ENCODE measurements around the gene CHCHD3.

The CHCHD3 gene

DNA sequence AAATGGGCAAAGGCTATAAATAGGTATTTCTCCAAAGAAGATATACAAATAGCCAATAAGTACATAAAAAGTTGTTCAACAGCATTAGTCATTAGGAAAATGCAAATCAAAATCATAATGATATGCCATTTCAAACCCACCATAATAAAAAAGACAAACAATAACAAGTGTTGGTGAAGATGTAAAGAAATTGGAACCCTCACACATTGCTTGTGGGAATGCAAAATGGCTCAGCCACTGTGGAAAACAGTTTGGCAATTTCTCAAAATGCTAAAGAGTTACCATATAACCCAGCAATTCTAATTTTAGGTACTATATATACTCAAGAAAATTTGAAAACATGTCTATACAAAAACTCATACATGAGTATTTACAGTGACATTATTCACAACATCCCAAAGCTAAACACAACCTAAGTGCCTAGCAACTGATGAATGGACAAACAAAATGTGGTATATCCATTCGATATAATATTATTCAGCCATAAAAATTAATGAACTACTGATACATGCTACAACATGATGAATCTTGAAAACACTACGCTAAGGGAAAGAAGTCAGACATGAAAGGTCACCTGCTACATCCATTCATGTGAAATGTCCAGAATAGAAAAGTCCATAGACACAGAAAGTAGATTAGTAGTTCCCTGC is 55.6 kb downstream of the CHCHD3 start:
- TF ChIP-seq Cebpa-rat (IDR thresholded peaks at IDR 0.05), result no peak

DNA sequence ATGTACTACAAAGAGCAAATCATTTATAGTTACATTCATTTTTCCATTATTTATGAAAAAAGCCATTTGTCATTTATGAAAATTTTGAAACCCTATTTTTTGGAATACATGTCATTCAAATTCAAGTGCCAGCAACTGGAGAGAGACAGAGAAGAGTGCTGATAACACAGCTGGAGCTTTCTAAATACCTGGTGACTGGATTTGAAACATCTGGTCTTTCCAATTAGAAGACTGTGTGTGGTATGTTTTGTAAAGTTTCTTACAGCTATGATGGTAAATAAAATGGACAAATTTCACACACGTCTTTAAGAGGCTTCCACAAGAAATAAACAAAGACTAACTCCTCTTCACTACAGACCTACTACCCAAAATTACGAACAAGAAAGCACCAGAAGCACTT is 56.8 kb downstream of the CHCHD3 start:
- Histone ChIP-seq H3K27ac (no peak overlapping the region), H3K36me3 (peaks cover 18 to 87% (median 56%) of the 10 kb centered on the region in 11 experiments; a peak in 20 of 22 replicates), H3K9me3 (replicated peaks in 1 of 11) (peaks cover 17 to 38% (median 33%) of the 10 kb centered on the region in 11 experiments), H3K4me2 (no peak overlapping the region), H3K9ac (no peak overlapping the region), H3K4me3 (no peak overlapping the region), H3K27me3 (no peaks in the 10 kb centered on the region), H3K4me1 (no peaks in the 10 kb centered on the region), H4K20me1 (peaks cover 0 to 27% (median 0%) of the 10 kb centered on the region in 11 experiments; a peak in 6 of 22 replicates)
- TF ChIP-seq Cebpa-rat (IDR thresholded peaks at IDR 0.05), result no peak

More for the DNA sequence above, 55.6 kb downstream of the CHCHD3 start:
- Histone ChIP-seq H4K20me1 (peaks cover 0 to 27% (median 0%) of the 10 kb centered on the region in 11 experiments; a peak in 6 of 22 replicates), H3K4me2 (no peak overlapping the region), H3K9ac (no peak overlapping the region), H3K36me3 (peaks cover 9 to 78% (median 44%) of the 10 kb centered on the region in 11 experiments; a peak in 19 of 22 replicates), H3K4me3 (no peak overlapping the region), H3K9me3 (replicated peaks in 1 of 11) (peaks cover 17 to 38% (median 33%) of the 10 kb centered on the region in 11 experiments), H3K4me1 (no peaks in the 10 kb centered on the region), H3K27me3 (no peaks in the 10 kb centered on the region), H3K27ac (no peak overlapping the region)

DNA sequence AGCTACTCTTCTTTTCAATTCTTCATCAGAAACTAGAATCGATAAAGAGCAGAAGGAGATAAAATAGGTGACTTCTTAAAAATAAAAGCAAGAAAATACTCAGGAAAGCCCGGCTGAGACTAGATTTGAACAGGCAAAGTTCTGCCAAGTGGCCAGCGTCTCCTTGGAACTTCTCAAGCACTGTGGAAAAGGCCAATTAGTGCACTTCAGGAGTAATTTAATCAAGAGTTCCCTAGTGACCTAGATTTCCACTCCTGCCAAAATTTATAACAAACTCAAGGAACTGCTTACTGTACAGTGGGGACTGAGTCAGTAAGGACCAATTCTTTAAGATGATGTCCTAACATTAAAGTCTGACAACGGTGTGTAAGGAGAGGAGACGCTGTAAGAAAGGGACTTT is 57.3 kb downstream of the CHCHD3 start:
- Histone ChIP-seq H4K20me1 (peaks cover 0 to 25% (median 0%) of the 10 kb centered on the region in 11 experiments; a peak in 6 of 22 replicates), H3K9ac (no peak overlapping the region), H3K27me3 (no peaks in the 10 kb centered on the region), H3K36me3 (peaks cover 21 to 87% (median 53%) of the 10 kb centered on the region in 11 experiments; a peak in 20 of 22 replicates), H3K9me3 (replicated peaks in 1 of 11) (peaks cover 17 to 35% (median 30%) of the 10 kb centered on the region in 11 experiments), H3K4me1 (no peaks in the 10 kb centered on the region), H3K4me2 (no peak overlapping the region), H3K27ac (no peak overlapping the region), H3K4me3 (no peak overlapping the region)
- TF ChIP-seq Cebpa-rat (IDR thresholded peaks at IDR 0.05), result no peak

DNA sequence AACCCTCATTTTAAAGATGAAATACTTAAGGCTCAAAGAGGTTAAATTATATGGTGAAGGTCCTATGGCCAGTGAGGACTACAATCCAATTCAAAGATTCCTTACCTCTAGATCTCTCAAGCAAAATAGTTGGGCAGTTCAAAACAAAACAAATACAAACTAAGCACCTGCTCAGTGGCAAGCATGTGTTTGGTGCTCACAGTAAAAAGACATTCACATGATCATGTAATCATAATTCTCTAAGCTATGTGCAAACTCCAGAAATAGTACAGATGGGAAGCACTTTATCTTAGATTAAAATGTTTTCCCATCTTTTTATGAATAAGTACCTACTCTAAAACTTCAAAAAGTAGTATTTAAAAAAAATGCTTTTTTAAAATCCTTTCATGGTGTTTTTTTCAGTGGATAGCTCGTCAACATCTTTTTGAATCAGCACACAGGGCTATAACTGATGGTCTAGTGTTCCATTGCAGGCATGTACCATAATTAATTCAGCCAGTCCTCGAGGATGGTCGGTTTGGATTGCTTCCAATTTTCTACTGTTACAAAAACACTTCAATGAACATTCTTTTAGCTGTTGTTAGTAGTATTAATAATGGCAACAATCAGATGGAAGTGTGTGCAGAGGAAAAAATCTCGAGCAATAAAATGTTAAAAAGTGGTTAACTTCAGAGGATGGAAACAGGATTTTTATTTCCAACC is 58.4 kb downstream of the CHCHD3 start:
- Histone ChIP-seq H4K20me1 (peaks cover 0 to 20% (median 0%) of the 10 kb centered on the region in 11 experiments; a peak in 6 of 22 replicates), H3K4me3 (no peak overlapping the region), H3K36me3 (peaks cover 21 to 79% (median 51%) of the 10 kb centered on the region in 11 experiments; a peak in 19 of 22 replicates), H3K4me1 (no peaks in the 10 kb centered on the region), H3K9me3 (replicated peaks in 1 of 11) (peaks cover 14 to 27% (median 23%) of the 10 kb centered on the region in 11 experiments), H3K27me3 (no peaks in the 10 kb centered on the region), H3K9ac (no peak overlapping the region), H3K4me2 (no peak overlapping the region), H3K27ac (no peak overlapping the region)
- no peak for TF ChIP-seq Cebpa-rat (IDR thresholded peaks at IDR 0.05)

DNA sequence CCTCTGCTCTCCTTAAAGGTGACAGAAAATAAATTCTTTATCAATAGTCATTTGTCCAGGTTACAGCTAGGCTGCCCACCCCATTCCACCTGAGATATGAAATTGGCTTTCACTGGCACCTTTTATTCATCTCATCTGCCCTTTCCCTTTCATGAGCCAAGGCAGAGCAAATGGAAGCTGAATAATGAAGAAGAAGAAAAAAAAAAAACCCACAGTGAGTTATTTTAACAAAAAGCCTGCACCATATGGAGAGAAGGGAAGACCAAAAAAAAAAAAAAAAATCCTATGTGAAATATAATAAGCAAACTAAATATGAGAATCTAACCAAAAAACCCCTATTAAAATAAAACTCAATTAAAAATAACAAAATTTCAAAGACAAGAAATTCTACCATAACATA is 59.2 kb downstream of the CHCHD3 start:
- no peak for TF ChIP-seq Cebpa-rat (IDR thresholded peaks at IDR 0.05)
- H3K4me1 ChIP-seq, result no peaks in the 10 kb centered on the region; a peak in 1 of 20 replicates
- H3K27ac ChIP-seq, result no peak overlapping the region
- no peak overlapping the region for H3K4me3 ChIP-seq
- H3K4me2 ChIP-seq, result no peak overlapping the region
- no peaks in the 10 kb centered on the region for H3K27me3 ChIP-seq
- peaks cover 21 to 73% (median 52%) of the 10 kb centered on the region in 11 experiments; a peak in 19 of 22 replicates for H3K36me3 ChIP-seq
- no peak overlapping the region for H3K9ac ChIP-seq
- H3K9me3 ChIP-seq (replicated peaks in 1 of 11), result peaks cover 10 to 18% (median 15%) of the 10 kb centered on the region in 11 experiments
- peaks cover 0 to 27% (median 0%) of the 10 kb centered on the region in 11 experiments; a peak in 6 of 22 replicates for H4K20me1 ChIP-seq

DNA sequence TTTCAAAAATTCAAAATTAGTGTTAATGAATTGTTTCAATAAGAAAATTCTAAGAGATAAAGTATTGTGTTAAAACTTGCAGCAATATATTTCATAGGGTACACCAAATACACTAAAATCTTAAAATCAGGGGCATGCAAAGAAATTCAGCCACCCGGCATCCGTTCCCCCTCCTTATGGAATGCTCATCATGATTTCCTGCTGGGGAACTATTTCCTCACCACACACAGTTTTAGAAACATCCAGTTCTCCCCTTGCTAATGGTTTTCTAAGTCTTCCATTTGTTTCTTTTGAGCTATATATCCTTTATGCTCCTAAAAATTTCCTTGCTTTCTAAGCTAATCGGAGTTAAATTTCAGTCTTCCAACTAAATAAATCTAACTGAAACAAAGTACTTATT is 60.7 kb downstream of the CHCHD3 start:
- TF ChIP-seq Cebpa-rat (IDR thresholded peaks at IDR 0.05), result no peak
- no peaks in the 10 kb centered on the region; a peak in 1 of 20 replicates for H3K4me1 ChIP-seq
- H3K27ac ChIP-seq, result no peak overlapping the region
- no peak overlapping the region for H3K9ac ChIP-seq
- H3K9me3 ChIP-seq (replicated peaks in 1 of 11), result peaks cover under 1 to 7% (median 2%) of the 10 kb centered on the region in 11 experiments; a peak in 20 of 22 replicates
- H3K27me3 ChIP-seq, result no peaks in the 10 kb centered on the region
- H3K4me2 ChIP-seq, result no peak overlapping the region
- peaks cover 25 to 76% (median 53%) of the 10 kb centered on the region in 11 experiments; a peak in 21 of 22 replicates for H3K36me3 ChIP-seq
- H4K20me1 ChIP-seq, result peaks cover 0 to 41% (median 9%) of the 10 kb centered on the region in 11 experiments; a peak in 9 of 22 replicates
- H3K4me3 ChIP-seq, result no peak overlapping the region

DNA sequence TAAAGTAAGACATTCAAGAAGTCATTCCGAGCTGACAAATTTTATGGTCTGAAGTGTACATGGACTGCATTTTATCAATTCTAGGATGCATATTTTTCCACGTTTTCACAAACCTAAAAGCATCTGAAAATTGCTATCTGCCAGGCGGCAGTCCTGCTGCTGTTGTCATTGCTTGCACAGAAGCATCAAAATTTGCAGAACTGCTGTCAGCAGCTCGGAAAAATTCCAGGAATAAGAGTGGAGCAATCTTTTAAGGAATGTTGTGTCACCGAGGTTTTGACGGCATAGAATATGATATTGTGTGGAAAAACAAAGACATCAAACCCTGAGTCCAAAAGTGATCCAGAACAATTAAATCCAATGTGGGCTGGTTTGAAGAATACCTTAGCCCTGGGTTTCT is 61.4 kb downstream of the CHCHD3 start:
- Histone ChIP-seq H3K27me3 (no peaks in the 10 kb centered on the region), H3K9ac (no peak overlapping the region), H3K9me3 (replicated peaks in 1 of 11) (peaks cover 0 to 5% (median 0%) of the 10 kb centered on the region in 11 experiments; a peak in 3 of 22 replicates), H3K36me3 (peaks cover 31 to 79% (median 59%) of the 10 kb centered on the region in 11 experiments; a peak in 21 of 22 replicates), H3K4me2 (no peak overlapping the region), H3K4me3 (no peak overlapping the region), H3K27ac (no peak overlapping the region), H4K20me1 (peaks cover 0 to 37% (median 13%) of the 10 kb centered on the region in 11 experiments; a peak in 9 of 22 replicates), H3K4me1 (no peaks in the 10 kb centered on the region; a peak in 1 of 20 replicates)
- TF ChIP-seq Cebpa-rat (IDR thresholded peaks at IDR 0.05), result no peak

DNA sequence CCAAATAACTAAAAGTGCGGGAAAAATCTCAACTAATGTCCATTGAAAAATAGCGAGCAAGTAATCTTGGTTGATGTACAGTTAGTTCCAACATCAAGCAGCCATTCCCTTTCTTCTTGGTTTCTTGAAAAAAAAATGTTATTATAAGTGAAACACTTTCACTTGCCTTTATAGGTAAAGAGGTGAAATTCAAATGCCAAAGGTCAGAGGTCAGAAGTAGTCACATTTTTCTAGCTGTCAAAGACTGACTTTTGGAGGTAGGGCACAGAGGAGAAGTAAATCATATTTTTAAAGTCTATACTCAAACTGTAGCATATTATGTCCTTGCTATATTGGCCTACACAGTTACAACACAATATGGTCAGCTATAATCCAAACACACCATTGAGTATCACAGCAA is 62.3 kb downstream of the CHCHD3 start:
- peaks cover 0 to 33% (median 14%) of the 10 kb centered on the region in 11 experiments; a peak in 9 of 22 replicates for H4K20me1 ChIP-seq
- H3K4me3 ChIP-seq, result no peak overlapping the region
- H3K27me3 ChIP-seq, result no peaks in the 10 kb centered on the region; a peak in 1 of 22 replicates
- no peak overlapping the region for H3K27ac ChIP-seq
- peaks cover 33 to 84% (median 65%) of the 10 kb centered on the region in 11 experiments; a peak in 21 of 22 replicates for H3K36me3 ChIP-seq
- no peak for TF ChIP-seq Cebpa-rat (IDR thresholded peaks at IDR 0.05)
- H3K4me2 ChIP-seq, result no peak overlapping the region
- H3K9ac ChIP-seq, result no peak overlapping the region
- H3K9me3 ChIP-seq (replicated peaks in 1 of 11), result peaks cover 0 to 8% (median 0%) of the 10 kb centered on the region in 11 experiments; a peak in 2 of 22 replicates
- H3K4me1 ChIP-seq, result peaks cover 0 to 3% (median 0%) of the 10 kb centered on the region in 10 experiments; a peak in 1 of 20 replicates

DNA sequence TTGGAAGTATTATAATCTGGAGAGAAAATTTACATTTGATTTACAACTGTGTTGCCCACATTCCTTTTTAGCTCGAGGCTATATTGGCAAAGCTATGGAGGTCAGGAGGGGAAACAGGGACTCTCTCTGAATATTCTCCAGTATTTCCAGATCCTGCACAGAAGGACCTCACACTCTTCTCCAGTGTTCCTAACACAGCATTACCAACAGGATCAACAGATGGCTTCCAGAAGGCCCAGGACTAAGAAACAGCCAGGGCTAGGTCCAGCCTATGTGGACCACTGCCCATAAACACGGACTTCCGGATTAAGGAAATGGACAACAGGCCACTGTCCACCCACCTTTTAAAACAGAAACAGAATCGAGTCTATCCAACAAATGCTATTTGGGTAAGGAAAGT is 65.3 kb downstream of the CHCHD3 start:
- Histone ChIP-seq H3K4me3 (no peak overlapping the region), H3K9me3 (replicated peaks in 1 of 11) (peaks cover 0 to 8% (median 0%) of the 10 kb centered on the region in 11 experiments; a peak in 2 of 22 replicates), H4K20me1 (peaks cover 0 to 34% (median 13%) of the 10 kb centered on the region in 11 experiments; a peak in 8 of 22 replicates), H3K4me2 (no peak overlapping the region), H3K36me3 (peaks cover 37 to 65% (median 46%) of the 10 kb centered on the region in 11 experiments; a peak in 21 of 22 replicates), H3K27me3 (no peaks in the 10 kb centered on the region; a peak in 1 of 22 replicates), H3K9ac (no peak overlapping the region), H3K4me1 (peaks cover 0 to 3% (median 0%) of the 10 kb centered on the region in 10 experiments; a peak in 1 of 20 replicates), H3K27ac (no peak overlapping the region)
- TF ChIP-seq Cebpa-rat (IDR thresholded peaks at IDR 0.05), result no peak
